Mesenchymal stem cell (in vitro differentiated cells and primary cell): ENCODE results near the gene TMEM11.

Source experiments
- DNase-seq: peaks from one replicate; pipeline ENCODE4 v3.0.0-alpha.2; 2013
- H2AFZ ChIP-seq: one replicate; pipeline ENCODE4 v1.6.1; 2013; ENCODE audit warnings: low read depth, mild to moderate bottlenecking, control low read depth, inconsistent platforms, low read length, moderate library complexity
- H2AK5ac ChIP-seq: 2 replicates; pipeline ENCODE4 v1.6.1; 2013; ENCODE audit warnings: low read length, moderate library complexity, mild to moderate bottlenecking, inconsistent platforms; ENCODE audit not compliant: severe bottlenecking
- H2BK120ac ChIP-seq: one replicate; pipeline ENCODE4 v1.6.1; 2013; ENCODE audit warnings: low read depth, mild to moderate bottlenecking, inconsistent platforms, low read length, moderate library complexity
- H2BK12ac ChIP-seq, 2 experiments: one replicate each; pipeline ENCODE4 v1.6.1; 2013; ENCODE audit warnings: inconsistent platforms in 2 of 2, low read length in 2 of 2, mild to moderate bottlenecking in 2 of 2, moderate library complexity in 2 of 2, control low read depth in 1 of 2
- H2BK15ac ChIP-seq: one replicate; pipeline ENCODE4 v1.6.1; 2013; ENCODE audit warnings: mild to moderate bottlenecking, low read depth, inconsistent platforms; ENCODE audit not compliant: poor library complexity, severe bottlenecking
- H2BK5ac ChIP-seq: 2 replicates; pipeline ENCODE4 v1.6.1; 2013; ENCODE audit warnings: low read depth, mild to moderate bottlenecking, low read length, control low read depth, inconsistent platforms; ENCODE audit not compliant: poor library complexity, severe bottlenecking
- H3K14ac ChIP-seq, 2 experiments: one replicate each; pipeline ENCODE4 v1.6.1; 2013; ENCODE audit warnings: inconsistent platforms in 2 of 2, low read length in 2 of 2, control low read depth in 1 of 2, mild to moderate bottlenecking in 1 of 2, moderate library complexity in 1 of 2
- H3K18ac ChIP-seq, 2 experiments: one replicate each; pipeline ENCODE4 v1.6.1; 2013; ENCODE audit warnings: inconsistent platforms in 2 of 2, low read length in 2 of 2, control low read depth in 1 of 2, low read depth in 1 of 2, mild to moderate bottlenecking in 1 of 2
- H3K23ac ChIP-seq, 2 experiments: one replicate each; pipeline ENCODE4 v1.6.1; 2013; ENCODE audit warnings: inconsistent platforms in 2 of 2, low read length in 2 of 2, mild to moderate bottlenecking in 2 of 2, moderate library complexity in 2 of 2, control low read depth in 1 of 2
- H3K27ac ChIP-seq: 2 replicates; pipeline ENCODE4 v1.5.1; 2013; ENCODE audit warnings: mild to moderate bottlenecking, moderate library complexity, low read length, control low read depth, inconsistent platforms; ENCODE audit not compliant: poor library complexity, severe bottlenecking
- H3K27me3 ChIP-seq, 2 experiments: 2 replicates each; pipeline versions ENCODE4 v1.6.1 to v1.7.0; 2013; ENCODE audit warnings: low read length in 2 of 2, mild to moderate bottlenecking in 2 of 2, moderate library complexity in 2 of 2, control low read depth in 1 of 2, inconsistent platforms in 1 of 2; ENCODE audit not compliant: control insufficient read depth in 1 of 2, insufficient read depth in 1 of 2
- H3K36me3 ChIP-seq, 2 experiments: 2 replicates each; pipeline versions ENCODE4 v1.6.1 to v1.7.0; 2013; ENCODE audit warnings: low read length in 2 of 2, control low read depth in 1 of 2, inconsistent platforms in 1 of 2, low read depth in 1 of 2, mild to moderate bottlenecking in 1 of 2; ENCODE audit not compliant: insufficient read depth in 2 of 2, control insufficient read depth in 1 of 2
- H3K4ac ChIP-seq, 2 experiments: one replicate each; pipeline ENCODE4 v1.6.1; 2013; ENCODE audit warnings: inconsistent platforms in 2 of 2, low read length in 2 of 2, mild to moderate bottlenecking in 2 of 2, moderate library complexity in 2 of 2, control low read depth in 1 of 2, low read depth in 1 of 2
- H3K4me1 ChIP-seq: 2 replicates; pipeline ENCODE4 v1.6.1; 2013; ENCODE audit warnings: low read depth, low read length, control low read depth; ENCODE audit not compliant: control insufficient read depth, insufficient read depth
- H3K4me2 ChIP-seq: 2 replicates; pipeline ENCODE4 v1.6.1; 2013; ENCODE audit warnings: low read length, mild to moderate bottlenecking, inconsistent platforms; ENCODE audit not compliant: poor library complexity, severe bottlenecking
- H3K4me3 ChIP-seq, 2 experiments: 2 replicates each; pipeline versions ENCODE4 v1.5.1 to v1.7.0; 2013; ENCODE audit warnings: low read length in 2 of 2, mild to moderate bottlenecking in 2 of 2, control low read depth in 1 of 2, low read depth in 1 of 2; ENCODE audit not compliant: insufficient read depth in 1 of 2
- H3K79me1 ChIP-seq: replicated peaks from 2 replicates; pipeline ENCODE4 v1.6.1; 2013; ENCODE audit warnings: mild to moderate bottlenecking, control low read depth, low read length, inconsistent platforms; ENCODE audit not compliant: poor library complexity, severe bottlenecking
- H3K9ac ChIP-seq: 2 replicates; pipeline ENCODE4 v1.7.0; 2013; ENCODE audit warnings: mild to moderate bottlenecking, low read length, moderate library complexity
- H3K9me3 ChIP-seq: 2 replicates; pipeline ENCODE4 v1.7.0; 2013; ENCODE audit warnings: mild to moderate bottlenecking, low read length; ENCODE audit not compliant: control insufficient read depth
- H4K8ac ChIP-seq: one replicate; pipeline ENCODE4 v1.6.1; 2013; ENCODE audit warnings: inconsistent platforms, mild to moderate bottlenecking, low read length, moderate library complexity
- H4K91ac ChIP-seq: one replicate; pipeline ENCODE4 v1.6.1; 2013; ENCODE audit warnings: mild to moderate bottlenecking, low read length, inconsistent platforms
- WGBS: methylation state at CpG from one replicate; pipeline ENCODE4 v1.1.7; 2013; ENCODE audit warnings: mixed read lengths; 5-methylcytosine and 5-hydroxymethylcytosine counted together

Gene TMEM11

DNA sequence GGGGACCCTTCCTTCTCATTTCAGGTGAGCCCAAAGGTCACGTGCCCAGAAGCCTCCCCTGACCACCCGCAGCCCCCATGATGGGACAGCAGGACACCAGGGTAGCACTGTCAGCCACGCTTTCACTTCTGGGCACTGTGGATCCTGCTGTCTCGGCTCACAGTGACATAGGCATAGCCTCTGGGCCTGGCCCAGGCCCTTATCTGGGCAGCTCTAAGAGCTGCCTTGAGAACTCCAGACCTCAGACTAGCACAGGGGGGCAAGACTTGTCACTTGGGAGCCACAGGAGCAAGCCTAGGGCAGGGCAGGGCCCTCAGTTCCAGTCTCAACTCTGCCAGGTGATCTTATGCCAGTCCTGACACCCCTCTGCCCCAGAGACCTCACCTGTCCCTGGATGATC, 34.5 kb upstream of the TMEM11 start:
- no peak overlapping the region for H2AFZ ChIP-seq
- H3K4me1 ChIP-seq = peaks cover 15% of the 10 kb centered on the region
- no peaks in the 10 kb centered on the region for H3K9me3 ChIP-seq
- 81% methylated on average over 4 of the region's 4 CpGs for WGBS
- no peaks in the 10 kb centered on the region for H3K27me3 ChIP-seq
- H3K14ac ChIP-seq = no peak overlapping the region
- no peak overlapping the region for H3K9ac ChIP-seq
- H2BK15ac ChIP-seq = no peak overlapping the region
- peaks cover 0 to 19% of the 10 kb centered on the region in 2 experiments for H3K36me3 ChIP-seq
- no peak overlapping the region for H3K23ac ChIP-seq
- H3K18ac ChIP-seq = no peak overlapping the region
- H2BK5ac ChIP-seq = no peak overlapping the region
- H4K91ac ChIP-seq = no peak overlapping the region
- H3K27ac ChIP-seq = no peak overlapping the region
- H3K4ac ChIP-seq = no peak overlapping the region
- no peak overlapping the region for H2BK120ac ChIP-seq
- DNase-seq = no peak
- H2BK12ac ChIP-seq = no peak overlapping the region
- H4K8ac ChIP-seq = no peak overlapping the region
- no peak overlapping the region for H3K4me3 ChIP-seq
- peaks cover 22% of the 10 kb centered on the region for H3K79me1 ChIP-seq
- no peak overlapping the region for H3K4me2 ChIP-seq
- no peak overlapping the region for H2AK5ac ChIP-seq

DNA sequence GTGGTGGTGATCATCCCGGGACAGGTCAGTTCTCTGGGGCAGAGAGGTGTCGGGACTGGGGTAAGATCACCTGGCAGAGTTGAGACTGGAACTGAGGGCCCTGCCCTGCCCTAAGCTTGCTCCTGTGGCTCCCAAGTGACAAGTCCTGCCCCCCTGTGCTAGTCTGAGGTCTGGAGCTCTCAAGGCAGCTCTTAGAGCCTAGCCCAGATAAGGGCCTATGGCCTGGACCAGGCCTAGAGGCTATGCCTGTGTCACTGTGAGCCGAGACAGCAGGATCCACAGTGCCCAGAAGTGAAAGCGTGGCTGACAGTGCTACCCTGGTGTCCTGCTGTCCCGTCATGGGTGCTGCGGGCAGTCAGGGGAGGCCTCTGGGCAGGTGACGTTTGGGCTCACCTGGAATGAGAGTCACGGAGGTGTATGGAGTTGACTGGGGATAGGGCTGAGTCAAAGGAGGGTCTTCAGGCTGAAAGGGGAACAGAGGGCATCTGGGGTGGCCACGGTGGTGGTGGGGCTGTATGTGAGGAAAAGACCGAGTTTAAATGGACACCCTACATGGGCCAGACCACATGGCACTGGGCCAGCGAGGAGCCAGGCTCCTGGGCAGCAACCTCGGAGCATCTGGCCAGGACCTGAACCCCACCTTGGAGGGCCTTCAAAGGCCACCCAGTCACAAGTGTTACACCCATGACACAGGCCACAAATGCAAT, 33.7 kb upstream of the TMEM11 start:
- Histone ChIP-seq H3K4me2 (no peak overlapping the region), H3K4me3 (no peak overlapping the region), H3K27ac (no peak overlapping the region), H2BK15ac (no peak overlapping the region), H3K18ac (no peak overlapping the region), H3K14ac (no peak overlapping the region), H2AK5ac (no peak overlapping the region), H2BK5ac (no peak overlapping the region), H3K9me3 (no peaks in the 10 kb centered on the region), H3K9ac (no peak overlapping the region), H3K36me3 (peaks cover 0 to 26% of the 10 kb centered on the region in 2 experiments), H2BK12ac (no peak overlapping the region), H3K23ac (no peak overlapping the region), H3K4me1 (peaks cover 22% of the 10 kb centered on the region), H3K27me3 (no peaks in the 10 kb centered on the region), H4K91ac (no peak overlapping the region), H3K4ac (no peak overlapping the region), H2BK120ac (no peak overlapping the region), H3K79me1 (peaks cover 22% of the 10 kb centered on the region), H4K8ac (no peak overlapping the region), H2AFZ (no peak overlapping the region)
- WGBS = 84% methylated on average over 12 of the region's 12 CpGs
- DNase-seq = no peak

DNA sequence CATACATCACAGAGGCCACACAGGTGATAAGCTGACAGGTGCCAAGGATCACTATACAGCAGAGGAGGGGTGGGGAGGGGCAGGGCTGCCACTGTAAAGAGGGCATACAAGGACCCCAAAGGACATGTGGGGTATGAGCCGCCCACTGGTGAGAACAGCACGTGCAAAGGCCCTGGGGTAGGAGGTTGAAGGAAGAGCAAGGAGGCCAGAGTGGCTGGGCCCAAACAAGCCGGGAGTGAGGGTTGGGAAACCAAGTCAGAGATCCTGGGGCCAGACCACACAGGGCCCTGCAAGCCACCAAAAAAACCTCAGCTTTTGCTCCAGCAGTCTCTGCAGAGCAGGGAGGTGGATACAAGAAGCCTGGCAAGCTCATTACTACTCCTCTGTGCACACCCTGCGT, 32.7 kb upstream of the TMEM11 start:
- H3K79me1 ChIP-seq = peaks cover 15% of the 10 kb centered on the region
- no peak overlapping the region for H3K18ac ChIP-seq
- H3K9me3 ChIP-seq = no peaks in the 10 kb centered on the region
- no peak overlapping the region for H3K23ac ChIP-seq
- no peak overlapping the region for H3K9ac ChIP-seq
- H2BK5ac ChIP-seq = no peak overlapping the region
- no peak overlapping the region for H2BK12ac ChIP-seq
- H2AK5ac ChIP-seq = no peak overlapping the region
- no peak overlapping the region for H2AFZ ChIP-seq
- H3K36me3 ChIP-seq = peaks cover 0 to 35% of the 10 kb centered on the region in 2 experiments
- H3K14ac ChIP-seq = no peak overlapping the region
- peaks cover 22% of the 10 kb centered on the region for H3K4me1 ChIP-seq
- H3K4ac ChIP-seq = no peak overlapping the region
- no peaks in the 10 kb centered on the region for H3K27me3 ChIP-seq
- H3K4me3 ChIP-seq = no peak overlapping the region
- WGBS = 93% methylated on average over 4 of the region's 4 CpGs
- no peak overlapping the region for H4K8ac ChIP-seq
- no peak overlapping the region for H4K91ac ChIP-seq
- no peak overlapping the region for H2BK120ac ChIP-seq
- H3K27ac ChIP-seq = no peak overlapping the region
- no peak overlapping the region for H3K4me2 ChIP-seq
- no peak for DNase-seq
- no peak overlapping the region for H2BK15ac ChIP-seq

DNA sequence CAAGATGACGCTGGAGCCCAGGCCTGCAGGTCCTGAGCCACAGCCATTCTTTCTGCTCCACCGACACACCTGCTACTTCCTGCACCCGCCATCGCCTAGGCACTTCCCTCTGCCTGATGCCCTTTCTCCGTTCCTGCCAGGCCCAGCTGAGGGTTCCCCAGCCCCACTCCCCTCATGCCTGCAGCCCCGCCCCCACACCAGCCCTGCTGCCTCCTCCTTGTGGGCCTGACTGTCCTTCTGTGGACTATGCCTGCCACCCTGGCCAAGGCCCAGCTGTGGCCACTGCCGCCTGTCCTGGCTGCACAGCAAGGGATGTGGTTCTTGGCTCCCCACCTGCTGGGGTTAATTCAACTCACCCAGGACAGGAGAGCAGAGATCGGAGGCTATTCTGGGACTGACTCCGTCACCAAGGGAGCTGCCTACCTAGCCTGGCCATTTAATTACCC, 31.7 kb upstream of the TMEM11 start:
- 84% methylated on average over 9 of the region's 9 CpGs for WGBS
- peaks cover 0 to 45% of the 10 kb centered on the region in 2 experiments for H3K36me3 ChIP-seq
- H3K9ac ChIP-seq = no peak overlapping the region

More for the DNA sequence above, 31.7 kb upstream of the TMEM11 start:
- no peak for DNase-seq
- Histone ChIP-seq H3K14ac (no peak overlapping the region), H3K23ac (no peak overlapping the region), H3K9me3 (no peaks in the 10 kb centered on the region), H2BK5ac (no peak overlapping the region), H2AFZ (no peak overlapping the region), H3K27ac (no peak overlapping the region), H3K4ac (no peak overlapping the region), H2BK120ac (no peak overlapping the region), H4K91ac (no peak overlapping the region), H3K27me3 (no peaks in the 10 kb centered on the region), H2BK15ac (no peak overlapping the region), H3K4me1 (peaks cover 18% of the 10 kb centered on the region), H2BK12ac (no peak overlapping the region), H3K18ac (no peak overlapping the region), H4K8ac (no peak overlapping the region), H2AK5ac (no peak overlapping the region), H3K4me2 (no peak overlapping the region), H3K79me1 (peaks cover 15% of the 10 kb centered on the region), H3K4me3 (no peak overlapping the region)
